HEK293T (cell line): ENCODE results near the gene KSR2.

ENCODE experiments used
- CTCF ChIA-PET: fragments of 350-600 bp; formaldehyde crosslinking; extraction: SDS; loops from one replicate; lab custom pipeline; 2021; ENCODE audit warnings: antibody characterized with exemption, inconsistent platforms; lab: Yijun Ruan, JAX
- POLR2A ChIA-PET: fragments of 350-600 bp; formaldehyde crosslinking; extraction: SDS; loops from one replicate; lab custom pipeline; 2020; ENCODE audit warnings: antibody characterized with exemption, inconsistent platforms; lab: Yijun Ruan, JAX
- DNase-seq: peaks from one replicate; pipeline ENCODE4 v3.0.0; 2012; ENCODE audit warnings: mixed read lengths; ENCODE audit errors: extremely low spot score
- BHLHE40 ChIP-seq: fragments of 450-650 bp; IDR thresholded peaks from 2 replicates; pipeline ENCODE4 v1.6.1; 2016; ENCODE audit warnings: mild to moderate bottlenecking, moderate library complexity, borderline replicate concordance
- FOXA1 ChIP-seq: fragments of 450-650 bp; IDR thresholded peaks from 2 replicates; pipeline ENCODE4 v1.6.1; 2016; ENCODE audit warnings: mild to moderate bottlenecking
- FOXM1 ChIP-seq: fragments of 450-650 bp; IDR thresholded peaks from 2 replicates; pipeline ENCODE4 v1.6.1; 2017; ENCODE audit warnings: mild to moderate bottlenecking, borderline replicate concordance
- L3MBTL2 ChIP-seq: fragments of 450-650 bp; conservative IDR thresholded peaks from 2 replicates; pipeline ENCODE4 v1.6.1; 2016; ENCODE audit warnings: mild to moderate bottlenecking
- SP1 ChIP-seq: fragments of 450-650 bp; IDR thresholded peaks from 2 replicates; pipeline ENCODE4 v1.6.1; 2017
- SUZ12 ChIP-seq: fragments of 450-650 bp; IDR thresholded peaks from 2 replicates; pipeline ENCODE4 v1.6.1; 2016; ENCODE audit warnings: mild to moderate bottlenecking
- TARDBP ChIP-seq: fragments of 450-650 bp; IDR thresholded peaks from 2 replicates; pipeline ENCODE4 v1.6.1; 2016
- ZNF384 ChIP-seq: fragments of 450-650 bp; IDR thresholded peaks from 2 replicates; pipeline ENCODE4 v1.6.1; 2016

KSR2 gene

GRCh38 chr12:117403586-117404139 is 565.1 kb downstream of the KSR2 start:
- ChIA-PET POLR2A (no interaction called here), CTCF (no interaction called here)
- TF ChIP-seq TARDBP (no peak), FOXM1 (no peak), L3MBTL2 (no peak), ZNF384 (no peak), SUZ12 (no peak), SP1 (no peak), BHLHE40 (no peak), FOXA1 (no peak)
- no peak for DNase-seq
